ENCODE results near the gene HSD3B7. TPM values are rescaled to one million over a fixed set of nuclear protein-coding genes. Genes with fewer than 3 reads are reported as not detected.

Gene HSD3B7
- total RNA-seq, 1 donor from 2014 or later: 5.5 TPM

GRCh38 chr16:30998852-30999761 lies 14.1 kb downstream of the HSD3B7 start:
- TF ChIP-seq CTCF (IDR thresholded peaks at IDR 0.05; ENCODE audit: borderline replicate concordance): no peak
- no peak overlapping the region for H3K27ac ChIP-seq (replicated peaks)
- no peak for DNase-seq
- H3K27me3 ChIP-seq (ENCODE audit: low read depth): no peaks in the 10 kb centered on the region
- H3K4me1 ChIP-seq: peaks cover 25% of the 10 kb centered on the region
- no peaks in the 10 kb centered on the region for H3K9me3 ChIP-seq (replicated peaks)
- intact Hi-C loops (cut with micrococcal nuclease): no loop called here
- no peaks in the 10 kb centered on the region for H3K36me3 ChIP-seq
- H3K4me3 ChIP-seq: no peak overlapping the region

- DNase-seq: no peak
- no peak for TF ChIP-seq CTCF (IDR thresholded peaks at IDR 0.05; ENCODE audit: borderline replicate concordance)
- peaks cover 25% of the 10 kb centered on the region for H3K4me1 ChIP-seq
- peaks cover 3% of the 10 kb centered on the region for H3K27me3 ChIP-seq (ENCODE audit: low read depth)
- H3K36me3 ChIP-seq: no peaks in the 10 kb centered on the region
- H3K4me3 ChIP-seq: no peak overlapping the region
- intact Hi-C loops (cut with micrococcal nuclease): no loop called here
- no peak overlapping the region for H3K27ac ChIP-seq (replicated peaks)
- H3K9me3 ChIP-seq (replicated peaks): no peaks in the 10 kb centered on the region
These were observed 15.8 kb downstream of the HSD3B7 start for GRCh38 chr16:31000671-31001382.

- intact Hi-C loops (cut with micrococcal nuclease): no loop called here
- H3K27me3 ChIP-seq (ENCODE audit: low read depth): peaks cover 12% of the 10 kb centered on the region
- no peaks in the 10 kb centered on the region for H3K36me3 ChIP-seq
- H3K4me1 ChIP-seq: peaks cover 17% of the 10 kb centered on the region
- no peak for DNase-seq
- no peak for TF ChIP-seq CTCF (IDR thresholded peaks at IDR 0.05; ENCODE audit: borderline replicate concordance)
- no peak overlapping the region for H3K27ac ChIP-seq (replicated peaks)
- H3K4me3 ChIP-seq: no peak overlapping the region
- no peaks in the 10 kb centered on the region for H3K9me3 ChIP-seq (replicated peaks)
These were observed 16.7 kb downstream of the HSD3B7 start for GRCh38 chr16:31001507-31002249.

GRCh38 chr16:31002250-31002700 lies 17.3 kb downstream of the HSD3B7 start:
- DNase-seq: no peak
- H3K4me3 ChIP-seq: no peak overlapping the region
- intact Hi-C loops (cut with micrococcal nuclease): no loop called here
- H3K27ac ChIP-seq (replicated peaks): no peak overlapping the region
- peaks cover 11% of the 10 kb centered on the region for H3K4me1 ChIP-seq
- H3K36me3 ChIP-seq: no peaks in the 10 kb centered on the region
- TF ChIP-seq CTCF (IDR thresholded peaks at IDR 0.05; ENCODE audit: borderline replicate concordance): no peak
- H3K9me3 ChIP-seq (replicated peaks): no peaks in the 10 kb centered on the region
- H3K27me3 ChIP-seq (ENCODE audit: low read depth): peaks cover 17% of the 10 kb centered on the region

- TF ChIP-seq CTCF (IDR thresholded peaks at IDR 0.05; ENCODE audit: borderline replicate concordance): no peak
- DNase-seq: no peak
- Histone ChIP-seq H3K4me1 (peaks cover 5% of the 10 kb centered on the region), H3K9me3 (replicated peaks) (no peaks in the 10 kb centered on the region), H3K4me3 (no peak overlapping the region), H3K27ac (replicated peaks) (no peak overlapping the region), H3K36me3 (no peaks in the 10 kb centered on the region), H3K27me3 (ENCODE audit: low read depth) (peaks cover 24% of the 10 kb centered on the region)
- intact Hi-C loops (cut with micrococcal nuclease): no loop called here
These were observed 17.9 kb downstream of the HSD3B7 start for GRCh38 chr16:31002862-31003341.
